ENCODE results near the gene NUDT14.

Gene NUDT14

DNA sequence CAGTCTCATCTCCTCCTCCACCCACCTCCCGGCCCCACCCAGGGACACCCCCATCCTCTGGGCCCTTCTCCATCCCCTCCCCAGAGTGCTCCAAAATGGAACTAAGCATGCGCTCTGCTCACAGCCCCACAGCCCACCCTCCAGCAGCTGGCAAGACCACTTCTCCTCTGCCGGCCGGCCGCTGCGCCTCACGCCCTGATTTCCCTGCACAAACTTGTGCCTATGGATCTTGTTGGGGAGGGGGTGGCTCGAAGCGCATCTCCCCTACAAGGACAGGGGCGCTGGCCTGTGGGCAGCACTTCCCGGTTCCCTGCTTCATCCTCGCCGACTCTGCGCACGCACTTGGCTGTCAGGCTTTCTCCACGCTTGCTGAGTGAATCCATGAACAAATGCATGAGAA, 19.5 kb upstream of the NUDT14 start:
- H3K4me3 ChIP-seq (ENCODE audit: low read length): no peak overlapping the region
- no peaks in the 10 kb centered on the region for H3K36me3 ChIP-seq (replicated peaks; ENCODE audit: low read depth, low read length)
- no peak overlapping the region for H3K27ac ChIP-seq (ENCODE audit: low read length)
- peaks cover 20% of the 10 kb centered on the region for H3K27me3 ChIP-seq (ENCODE audit: low read depth, low read length)
- no peak overlapping the region for H2AFZ ChIP-seq (ENCODE audit: low read depth, low read length)
- no peak for TF ChIP-seq EZH2phosphoT487 (IDR thresholded peaks at IDR 0.05; ENCODE audit: low read depth)
- TF ChIP-seq, protein P1, sequence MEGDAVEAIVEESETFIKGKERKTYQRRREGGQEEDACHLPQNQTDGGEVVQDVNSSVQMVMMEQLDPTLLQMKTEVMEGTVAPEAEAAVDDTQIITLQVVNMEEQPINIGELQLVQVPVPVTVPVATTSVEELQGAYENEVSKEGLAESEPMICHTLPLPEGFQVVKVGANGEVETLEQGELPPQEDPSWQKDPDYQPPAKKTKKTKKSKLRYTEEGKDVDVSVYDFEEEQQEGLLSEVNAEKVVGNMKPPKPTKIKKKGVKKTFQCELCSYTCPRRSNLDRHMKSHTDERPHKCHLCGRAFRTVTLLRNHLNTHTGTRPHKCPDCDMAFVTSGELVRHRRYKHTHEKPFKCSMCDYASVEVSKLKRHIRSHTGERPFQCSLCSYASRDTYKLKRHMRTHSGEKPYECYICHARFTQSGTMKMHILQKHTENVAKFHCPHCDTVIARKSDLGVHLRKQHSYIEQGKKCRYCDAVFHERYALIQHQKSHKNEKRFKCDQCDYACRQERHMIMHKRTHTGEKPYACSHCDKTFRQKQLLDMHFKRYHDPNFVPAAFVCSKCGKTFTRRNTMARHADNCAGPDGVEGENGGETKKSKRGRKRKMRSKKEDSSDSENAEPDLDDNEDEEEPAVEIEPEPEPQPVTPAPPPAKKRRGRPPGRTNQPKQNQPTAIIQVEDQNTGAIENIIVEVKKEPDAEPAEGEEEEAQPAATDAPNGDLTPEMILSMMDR (IDR thresholded peaks at IDR 0.05; ENCODE audit: low read depth, low read length): no peak
- no peaks in the 10 kb centered on the region for H3K79me2 ChIP-seq (ENCODE audit: low read length)
- no peaks in the 10 kb centered on the region for H3K9me3 ChIP-seq (ENCODE audit: insufficient read depth, low read length)
- H3K9ac ChIP-seq (ENCODE audit: low read length): no peak overlapping the region
- H3K4me2 ChIP-seq (ENCODE audit: low read length): no peak overlapping the region
- no peaks in the 10 kb centered on the region for H4K20me1 ChIP-seq (ENCODE audit: insufficient read depth, low read length)
- H3K4me1 ChIP-seq (ENCODE audit: low read length): no peaks in the 10 kb centered on the region

DNA sequence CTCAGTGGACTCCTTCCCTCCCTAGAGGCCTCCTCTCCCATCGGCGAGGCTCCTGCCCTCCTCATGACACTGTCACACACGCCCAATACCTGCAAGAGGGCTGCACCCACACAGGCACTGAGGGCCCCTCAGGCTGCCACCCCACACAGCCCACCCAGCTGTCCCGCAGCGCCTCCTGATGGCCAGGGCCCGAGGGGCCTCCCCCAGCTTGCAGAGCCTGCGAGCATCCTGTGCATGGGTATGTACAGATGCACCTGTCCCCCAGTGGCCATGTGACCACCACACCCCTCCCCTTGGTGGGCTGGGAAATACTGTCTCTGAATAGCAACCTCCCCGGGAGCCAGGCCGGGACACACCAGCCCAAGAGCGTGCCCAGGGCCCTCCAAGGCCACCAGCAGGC, 19.0 kb upstream of the NUDT14 start:
- no peaks in the 10 kb centered on the region for H3K9me3 ChIP-seq (ENCODE audit: insufficient read depth, low read length)
- H3K4me1 ChIP-seq (ENCODE audit: low read length): no peaks in the 10 kb centered on the region
- H3K4me3 ChIP-seq (ENCODE audit: low read length): no peak overlapping the region
- peaks cover 20% of the 10 kb centered on the region for H3K27me3 ChIP-seq (ENCODE audit: low read depth, low read length)
- TF ChIP-seq, protein P1 (IDR thresholded peaks at IDR 0.05; ENCODE audit: low read depth, low read length): peak; percentile 31
- no peak for TF ChIP-seq EZH2phosphoT487 (IDR thresholded peaks at IDR 0.05; ENCODE audit: low read depth)
- H3K27ac ChIP-seq (ENCODE audit: low read length): no peak overlapping the region
- H2AFZ ChIP-seq (ENCODE audit: low read depth, low read length): no peak overlapping the region
- no peak overlapping the region for H3K4me2 ChIP-seq (ENCODE audit: low read length)
- no peaks in the 10 kb centered on the region for H3K36me3 ChIP-seq (replicated peaks; ENCODE audit: low read depth, low read length)
- no peak overlapping the region for H3K9ac ChIP-seq (ENCODE audit: low read length)
- H4K20me1 ChIP-seq (ENCODE audit: insufficient read depth, low read length): no peaks in the 10 kb centered on the region
- no peaks in the 10 kb centered on the region for H3K79me2 ChIP-seq (ENCODE audit: low read length)

DNA sequence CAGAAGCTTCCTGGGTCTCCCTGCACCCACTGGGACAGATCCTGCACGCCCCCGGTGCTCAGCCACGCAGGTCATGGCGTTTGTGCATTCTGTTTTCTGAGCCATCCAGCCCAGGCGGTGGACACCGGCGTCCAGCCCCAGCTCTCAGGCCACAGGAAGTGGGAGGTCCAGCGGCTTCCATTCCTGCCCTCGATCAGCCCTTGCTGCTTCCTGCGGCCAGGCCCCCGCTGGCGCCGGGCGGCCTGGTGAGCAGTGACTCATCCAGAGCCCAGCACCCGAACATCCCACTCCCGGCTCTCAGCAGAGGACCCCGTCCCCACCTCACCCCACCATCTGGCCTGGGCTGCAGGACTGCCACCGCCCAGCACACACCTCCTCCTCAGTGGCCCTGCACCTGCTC, 18.0 kb upstream of the NUDT14 start:
- Histone ChIP-seq H3K79me2 (ENCODE audit: low read length) (no peaks in the 10 kb centered on the region), H3K4me2 (ENCODE audit: low read length) (no peak overlapping the region), H3K27ac (ENCODE audit: low read length) (no peak overlapping the region), H3K27me3 (ENCODE audit: low read depth, low read length) (peaks cover 20% of the 10 kb centered on the region), H3K4me3 (ENCODE audit: low read length) (no peak overlapping the region), H2AFZ (ENCODE audit: low read depth, low read length) (no peak overlapping the region), H3K9ac (ENCODE audit: low read length) (no peak overlapping the region), H4K20me1 (ENCODE audit: insufficient read depth, low read length) (no peaks in the 10 kb centered on the region), H3K36me3 (replicated peaks; ENCODE audit: low read depth, low read length) (no peaks in the 10 kb centered on the region), H3K4me1 (ENCODE audit: low read length) (no peaks in the 10 kb centered on the region), H3K9me3 (ENCODE audit: insufficient read depth, low read length) (no peaks in the 10 kb centered on the region)
- TF ChIP-seq EZH2phosphoT487 (IDR thresholded peaks at IDR 0.05; ENCODE audit: low read depth): no peak
- TF ChIP-seq, protein P1 (IDR thresholded peaks at IDR 0.05; ENCODE audit: low read depth, low read length): no peak

DNA sequence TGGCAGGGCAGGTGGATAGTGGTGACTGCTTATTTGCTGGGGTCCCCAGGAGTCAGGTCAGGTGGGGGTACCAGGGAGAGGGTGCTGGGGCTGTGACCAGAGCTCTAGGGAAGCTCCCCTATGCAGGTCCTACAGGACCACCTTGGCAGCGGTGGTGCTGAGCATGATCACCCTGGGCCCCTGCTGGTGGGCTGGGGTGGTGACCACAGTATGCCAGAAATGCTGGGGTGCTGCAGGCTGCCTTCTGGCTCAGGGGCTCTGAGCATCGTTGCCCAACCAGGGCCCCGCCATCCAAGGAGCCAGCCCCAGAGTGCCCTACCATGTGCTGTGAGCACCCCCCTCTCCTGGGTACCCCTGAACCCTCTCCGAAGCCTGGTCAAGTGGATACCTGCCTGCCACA, 17.5 kb upstream of the NUDT14 start:
- no peaks in the 10 kb centered on the region for H4K20me1 ChIP-seq (ENCODE audit: insufficient read depth, low read length)
- H3K9ac ChIP-seq (ENCODE audit: low read length): no peak overlapping the region
- H3K36me3 ChIP-seq (replicated peaks; ENCODE audit: low read depth, low read length): no peaks in the 10 kb centered on the region
- no peak overlapping the region for H3K4me3 ChIP-seq (ENCODE audit: low read length)
- H3K4me1 ChIP-seq (ENCODE audit: low read length): no peaks in the 10 kb centered on the region
- H3K27me3 ChIP-seq (ENCODE audit: low read depth, low read length): peaks cover 22% of the 10 kb centered on the region
- H3K9me3 ChIP-seq (ENCODE audit: insufficient read depth, low read length): no peaks in the 10 kb centered on the region
- H2AFZ ChIP-seq (ENCODE audit: low read depth, low read length): no peak overlapping the region
- TF ChIP-seq, protein P1 (IDR thresholded peaks at IDR 0.05; ENCODE audit: low read depth, low read length): no peak
- no peak for TF ChIP-seq EZH2phosphoT487 (IDR thresholded peaks at IDR 0.05; ENCODE audit: low read depth)
- no peak overlapping the region for H3K4me2 ChIP-seq (ENCODE audit: low read length)
- no peaks in the 10 kb centered on the region for H3K79me2 ChIP-seq (ENCODE audit: low read length)
- no peak overlapping the region for H3K27ac ChIP-seq (ENCODE audit: low read length)

All from OCI-LY3 (cell line).